Measurements from ENCODE around the gene SET. TPM values are rescaled to one million over a fixed set of nuclear protein-coding genes. Genes with fewer than 3 reads are reported as not detected.

SET gene
- total RNA-seq, 1 experiment from 2014 or later: 1,129 TPM

DNA sequence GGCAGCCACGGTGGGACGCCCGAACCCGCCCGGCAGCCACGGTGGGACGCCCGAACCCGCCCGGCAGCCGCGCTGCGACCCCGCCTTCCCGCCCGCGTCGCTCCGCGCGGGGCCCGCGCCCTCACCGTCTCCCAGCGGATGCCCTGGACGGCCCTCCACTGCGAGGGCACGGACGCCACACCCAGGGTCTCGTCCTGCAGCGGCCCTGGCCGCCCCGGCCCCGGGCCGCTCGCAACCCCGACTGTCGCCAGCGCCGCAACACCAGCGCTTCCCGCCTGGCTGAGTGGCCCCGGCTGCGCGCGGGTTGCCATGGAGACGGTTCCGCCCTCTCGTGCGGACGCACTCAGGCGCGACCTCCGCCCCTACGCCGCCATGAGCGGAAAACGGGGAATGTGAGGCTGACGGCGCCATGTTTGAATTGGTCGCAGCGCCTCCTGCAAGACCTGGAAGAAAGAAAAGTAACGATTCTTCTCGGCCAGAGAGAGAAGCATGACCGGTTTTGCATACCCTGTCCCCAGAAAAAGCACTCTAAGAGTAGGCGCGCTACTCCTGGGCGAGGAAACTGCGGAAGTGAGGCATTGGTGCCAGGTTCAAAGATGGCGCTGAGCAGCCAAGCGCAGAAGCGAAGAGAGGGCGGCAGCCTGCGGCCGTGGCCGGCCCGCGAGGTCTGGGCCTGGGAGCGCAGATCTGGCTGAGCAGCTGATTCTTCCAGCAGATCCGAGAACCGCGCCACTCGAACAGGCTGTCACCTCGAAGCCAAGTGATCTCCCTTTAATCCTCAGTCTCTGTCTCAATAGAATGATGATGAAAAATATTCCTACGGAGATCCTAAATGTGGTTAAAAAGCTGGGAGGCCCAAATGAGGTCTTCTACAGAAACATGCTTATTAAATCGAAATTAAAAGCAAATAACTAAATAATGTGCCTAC is 32.3 kb upstream of the SET start, which contains the start of gene DYNC2I2 (continued):
- TF ChIP-seq, protein P1, sequence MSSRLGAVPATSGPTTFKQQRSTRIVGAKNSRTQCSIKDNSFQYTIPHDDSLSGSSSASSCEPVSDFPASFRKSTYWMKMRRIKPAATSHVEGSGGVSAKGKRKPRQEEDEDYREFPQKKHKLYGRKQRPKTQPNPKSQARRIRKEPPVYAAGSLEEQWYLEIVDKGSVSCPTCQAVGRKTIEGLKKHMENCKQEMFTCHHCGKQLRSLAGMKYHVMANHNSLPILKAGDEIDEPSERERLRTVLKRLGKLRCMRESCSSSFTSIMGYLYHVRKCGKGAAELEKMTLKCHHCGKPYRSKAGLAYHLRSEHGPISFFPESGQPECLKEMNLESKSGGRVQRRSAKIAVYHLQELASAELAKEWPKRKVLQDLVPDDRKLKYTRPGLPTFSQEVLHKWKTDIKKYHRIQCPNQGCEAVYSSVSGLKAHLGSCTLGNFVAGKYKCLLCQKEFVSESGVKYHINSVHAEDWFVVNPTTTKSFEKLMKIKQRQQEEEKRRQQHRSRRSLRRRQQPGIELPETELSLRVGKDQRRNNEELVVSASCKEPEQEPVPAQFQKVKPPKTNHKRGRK (CRISPR knock-in tag; IDR thresholded peaks at IDR 0.05; ENCODE audit: borderline replicate concordance): no peak
- TF ChIP-seq PRDM15 (CRISPR knock-in tag; IDR thresholded peaks at IDR 0.05) (no peak), PRRX2 (CRISPR knock-in tag; IDR thresholded peaks at IDR 0.05) (no peak), NFATC4 (CRISPR knock-in tag; IDR thresholded peaks at IDR 0.05) (no peak), ZNF232 (CRISPR knock-in tag; IDR thresholded peaks at IDR 0.05) (peak; percentile 72; the same call in 1 of the 2 replicates), TEAD1 (CRISPR knock-in tag; IDR thresholded peaks at IDR 0.05) (peak; percentile 72; the same call in 1 of the 2 replicates), E2F4 (CRISPR knock-in tag; IDR thresholded peaks at IDR 0.05; ENCODE audit: borderline replicate concordance, low read depth) (peak; percentile 89), E2F1 (CRISPR knock-in tag; IDR thresholded peaks at IDR 0.05) (no peak), USF2 (CRISPR knock-in tag; IDR thresholded peaks at IDR 0.05) (no peak), ZNF416 (CRISPR knock-in tag; IDR thresholded peaks at IDR 0.05) (0 out of 2 replicates have a peak, but pooled peaks have one; percentile 67), ETV6 (CRISPR knock-in tag; IDR thresholded peaks at IDR 0.05) (peak; percentile 28; the same call in 1 of the 2 replicates), ZNF121 (CRISPR knock-in tag; IDR thresholded peaks at IDR 0.05) (peak; percentile 70; the same call in 1 of the 2 replicates), TCF7 (CRISPR knock-in tag; IDR thresholded peaks at IDR 0.05; ENCODE audit: low read depth) (no peak), TP53 (CRISPR knock-in tag; IDR thresholded peaks at IDR 0.05) (no peak), MYBL2 (CRISPR knock-in tag; IDR thresholded peaks at IDR 0.05) (no peak), ZNF263 (CRISPR knock-in tag; IDR thresholded peaks at IDR 0.05; ENCODE audit: low read depth) (no peak)
- TF ChIP-seq, protein P2, sequence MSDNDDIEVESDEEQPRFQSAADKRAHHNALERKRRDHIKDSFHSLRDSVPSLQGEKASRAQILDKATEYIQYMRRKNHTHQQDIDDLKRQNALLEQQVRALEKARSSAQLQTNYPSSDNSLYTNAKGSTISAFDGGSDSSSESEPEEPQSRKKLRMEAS (CRISPR knock-in tag; IDR thresholded peaks at IDR 0.05): peak; percentile 93
- TF ChIP-seq, protein P3, sequence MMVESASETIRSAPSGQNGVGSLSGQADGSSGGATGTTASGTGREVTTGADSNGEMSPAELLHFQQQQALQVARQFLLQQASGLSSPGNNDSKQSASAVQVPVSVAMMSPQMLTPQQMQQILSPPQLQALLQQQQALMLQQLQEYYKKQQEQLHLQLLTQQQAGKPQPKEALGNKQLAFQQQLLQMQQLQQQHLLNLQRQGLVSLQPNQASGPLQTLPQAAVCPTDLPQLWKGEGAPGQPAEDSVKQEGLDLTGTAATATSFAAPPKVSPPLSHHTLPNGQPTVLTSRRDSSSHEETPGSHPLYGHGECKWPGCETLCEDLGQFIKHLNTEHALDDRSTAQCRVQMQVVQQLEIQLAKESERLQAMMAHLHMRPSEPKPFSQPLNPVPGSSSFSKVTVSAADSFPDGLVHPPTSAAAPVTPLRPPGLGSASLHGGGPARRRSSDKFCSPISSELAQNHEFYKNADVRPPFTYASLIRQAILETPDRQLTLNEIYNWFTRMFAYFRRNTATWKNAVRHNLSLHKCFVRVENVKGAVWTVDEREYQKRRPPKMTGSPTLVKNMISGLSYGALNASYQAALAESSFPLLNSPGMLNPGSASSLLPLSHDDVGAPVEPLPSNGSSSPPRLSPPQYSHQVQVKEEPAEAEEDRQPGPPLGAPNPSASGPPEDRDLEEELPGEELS (CRISPR knock-in tag; IDR thresholded peaks at IDR 0.05): peak; percentile 84
- TF ChIP-seq, protein P4, sequence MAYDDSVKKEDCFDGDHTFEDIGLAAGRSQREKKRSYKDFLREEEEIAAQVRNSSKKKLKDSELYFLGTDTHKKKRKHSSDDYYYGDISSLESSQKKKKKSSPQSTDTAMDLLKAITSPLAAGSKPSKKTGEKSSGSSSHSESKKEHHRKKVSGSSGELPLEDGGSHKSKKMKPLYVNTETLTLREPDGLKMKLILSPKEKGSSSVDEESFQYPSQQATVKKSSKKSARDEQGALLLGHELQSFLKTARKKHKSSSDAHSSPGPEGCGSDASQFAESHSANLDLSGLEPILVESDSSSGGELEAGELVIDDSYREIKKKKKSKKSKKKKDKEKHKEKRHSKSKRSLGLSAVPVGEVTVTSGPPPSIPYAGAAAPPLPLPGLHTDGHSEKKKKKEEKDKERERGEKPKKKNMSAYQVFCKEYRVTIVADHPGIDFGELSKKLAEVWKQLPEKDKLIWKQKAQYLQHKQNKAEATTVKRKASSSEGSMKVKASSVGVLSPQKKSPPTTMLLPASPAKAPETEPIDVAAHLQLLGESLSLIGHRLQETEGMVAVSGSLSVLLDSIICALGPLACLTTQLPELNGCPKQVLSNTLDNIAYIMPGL (CRISPR knock-in tag; IDR thresholded peaks at IDR 0.05): peak; percentile 62
- TF ChIP-seq, protein P5, sequence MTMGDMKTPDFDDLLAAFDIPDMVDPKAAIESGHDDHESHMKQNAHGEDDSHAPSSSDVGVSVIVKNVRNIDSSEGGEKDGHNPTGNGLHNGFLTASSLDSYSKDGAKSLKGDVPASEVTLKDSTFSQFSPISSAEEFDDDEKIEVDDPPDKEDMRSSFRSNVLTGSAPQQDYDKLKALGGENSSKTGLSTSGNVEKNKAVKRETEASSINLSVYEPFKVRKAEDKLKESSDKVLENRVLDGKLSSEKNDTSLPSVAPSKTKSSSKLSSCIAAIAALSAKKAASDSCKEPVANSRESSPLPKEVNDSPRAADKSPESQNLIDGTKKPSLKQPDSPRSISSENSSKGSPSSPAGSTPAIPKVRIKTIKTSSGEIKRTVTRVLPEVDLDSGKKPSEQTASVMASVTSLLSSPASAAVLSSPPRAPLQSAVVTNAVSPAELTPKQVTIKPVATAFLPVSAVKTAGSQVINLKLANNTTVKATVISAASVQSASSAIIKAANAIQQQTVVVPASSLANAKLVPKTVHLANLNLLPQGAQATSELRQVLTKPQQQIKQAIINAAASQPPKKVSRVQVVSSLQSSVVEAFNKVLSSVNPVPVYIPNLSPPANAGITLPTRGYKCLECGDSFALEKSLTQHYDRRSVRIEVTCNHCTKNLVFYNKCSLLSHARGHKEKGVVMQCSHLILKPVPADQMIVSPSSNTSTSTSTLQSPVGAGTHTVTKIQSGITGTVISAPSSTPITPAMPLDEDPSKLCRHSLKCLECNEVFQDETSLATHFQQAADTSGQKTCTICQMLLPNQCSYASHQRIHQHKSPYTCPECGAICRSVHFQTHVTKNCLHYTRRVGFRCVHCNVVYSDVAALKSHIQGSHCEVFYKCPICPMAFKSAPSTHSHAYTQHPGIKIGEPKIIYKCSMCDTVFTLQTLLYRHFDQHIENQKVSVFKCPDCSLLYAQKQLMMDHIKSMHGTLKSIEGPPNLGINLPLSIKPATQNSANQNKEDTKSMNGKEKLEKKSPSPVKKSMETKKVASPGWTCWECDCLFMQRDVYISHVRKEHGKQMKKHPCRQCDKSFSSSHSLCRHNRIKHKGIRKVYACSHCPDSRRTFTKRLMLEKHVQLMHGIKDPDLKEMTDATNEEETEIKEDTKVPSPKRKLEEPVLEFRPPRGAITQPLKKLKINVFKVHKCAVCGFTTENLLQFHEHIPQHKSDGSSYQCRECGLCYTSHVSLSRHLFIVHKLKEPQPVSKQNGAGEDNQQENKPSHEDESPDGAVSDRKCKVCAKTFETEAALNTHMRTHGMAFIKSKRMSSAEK (CRISPR knock-in tag; IDR thresholded peaks at IDR 0.05; ENCODE audit: borderline replicate concordance): no peak
